WTC11 (cell line): ENCODE measurements around the gene RHBDL1. TPM values are rescaled to one million over a fixed set of nuclear protein-coding genes. Genes with fewer than 3 reads are reported as not detected.

Source experiments
- ARID4B ChIP-seq: sonication (generic); formaldehyde crosslinking; IDR thresholded peaks from 2 replicates; pipeline ENCODE4 v1.8.0; 2023; ENCODE audit warnings: missing genetic modification reagents, mild to moderate bottlenecking, borderline replicate concordance
- CBFB ChIP-seq: sonication (generic); formaldehyde crosslinking; IDR thresholded peaks from 2 replicates; pipeline ENCODE4 v1.8.1; 2022; ENCODE audit warnings: mild to moderate bottlenecking, low read depth, missing genetic modification reagents
- CREM ChIP-seq: sonication (generic); formaldehyde crosslinking; IDR thresholded peaks from 2 replicates; pipeline ENCODE4 v1.8.1; 2022; ENCODE audit warnings: mild to moderate bottlenecking, missing genetic modification reagents, moderate library complexity
- E2F4 ChIP-seq: sonication (generic); formaldehyde crosslinking; IDR thresholded peaks from 2 replicates; pipeline ENCODE4 v1.8.1; 2022; ENCODE audit warnings: low read depth, mild to moderate bottlenecking, moderate library complexity, missing genetic modification reagents, borderline replicate concordance
- E2F5 ChIP-seq: sonication (generic); formaldehyde crosslinking; IDR thresholded peaks from 2 replicates; pipeline ENCODE4 v1.8.1; 2022; ENCODE audit warnings: mild to moderate bottlenecking, moderate library complexity, missing genetic modification reagents
- FOXP4 ChIP-seq: sonication (generic); formaldehyde crosslinking; IDR thresholded peaks from 2 replicates; pipeline ENCODE4 v1.8.0; 2022; ENCODE audit warnings: mild to moderate bottlenecking, missing genetic modification reagents
- GABPB1 ChIP-seq: sonication (generic); formaldehyde crosslinking; IDR thresholded peaks from 2 replicates; pipeline ENCODE4 v1.8.1; 2023; ENCODE audit warnings: mild to moderate bottlenecking, missing genetic modification reagents
- GTF2I ChIP-seq: fragments of 250-450 bp; sonication (Bioruptor Pico); conservative IDR thresholded peaks from 2 replicates; pipeline ENCODE4 v1.4.0; 2021; ENCODE audit warnings: mild to moderate bottlenecking
- IRF1 ChIP-seq: sonication (generic); formaldehyde crosslinking; IDR thresholded peaks from 2 replicates; pipeline ENCODE4 v1.8.0; 2023; ENCODE audit warnings: missing genetic modification reagents
- JUN ChIP-seq: sonication (generic); formaldehyde crosslinking; IDR thresholded peaks from 2 replicates; pipeline ENCODE4 v1.8.0; 2023; ENCODE audit warnings: mild to moderate bottlenecking, missing genetic modification reagents
- NFYB ChIP-seq: sonication (generic); formaldehyde crosslinking; conservative IDR thresholded peaks from 2 replicates; pipeline ENCODE4 v1.8.0; 2022; ENCODE audit warnings: low read depth, missing genetic modification reagents
- NR1H2 ChIP-seq: sonication (generic); formaldehyde crosslinking; IDR thresholded peaks from 2 replicates; pipeline ENCODE4 v1.9.0; 2021; ENCODE audit warnings: mild to moderate bottlenecking, moderate library complexity, missing genetic modification reagents
- NR3C1 ChIP-seq: sonication (generic); formaldehyde crosslinking; conservative IDR thresholded peaks from 2 replicates; pipeline ENCODE4 v1.8.1; 2023; ENCODE audit warnings: low read depth, mild to moderate bottlenecking, missing genetic modification reagents
- SMAD3 ChIP-seq: sonication (generic); formaldehyde crosslinking; IDR thresholded peaks from 2 replicates; pipeline ENCODE4 v1.8.0; 2022; ENCODE audit warnings: missing genetic modification reagents, mild to moderate bottlenecking, borderline replicate concordance
- SMAD4 ChIP-seq: sonication (generic); formaldehyde crosslinking; IDR thresholded peaks from 2 replicates; pipeline ENCODE4 v1.8.0; 2022; ENCODE audit warnings: mild to moderate bottlenecking, missing genetic modification reagents
- SP1 ChIP-seq: sonication (generic); formaldehyde crosslinking; conservative IDR thresholded peaks from 2 replicates; pipeline ENCODE4 v1.8.1; 2022; ENCODE audit warnings: missing genetic modification reagents
- TCF7 ChIP-seq: sonication (generic); formaldehyde crosslinking; IDR thresholded peaks from 2 replicates; pipeline ENCODE4 v1.8.0; 2022; ENCODE audit warnings: mild to moderate bottlenecking, low read depth, missing genetic modification reagents, moderate library complexity
- TEAD1 ChIP-seq: sonication (generic); formaldehyde crosslinking; IDR thresholded peaks from 2 replicates; pipeline ENCODE4 v1.8.0; 2022; ENCODE audit warnings: mild to moderate bottlenecking, missing genetic modification reagents
- TEAD4 ChIP-seq: sonication (generic); formaldehyde crosslinking; IDR thresholded peaks from 2 replicates; pipeline ENCODE4 v1.8.0; 2022; ENCODE audit warnings: mild to moderate bottlenecking, missing genetic modification reagents
- ZMAT4 ChIP-seq: fragments of 250-450 bp; sonication (Bioruptor Pico); IDR thresholded peaks from 2 replicates; pipeline ENCODE4 v1.9.0; 2021; ENCODE audit warnings: mild to moderate bottlenecking
- ZNF396 ChIP-seq: fragments of 250-450 bp; sonication (Bioruptor Pico); IDR thresholded peaks from 2 replicates; pipeline ENCODE4 v1.8.0; 2021; ENCODE audit warnings: mild to moderate bottlenecking, moderate library complexity, borderline replicate concordance
- total RNA-seq: library from RNA; stranded (reverse); gene quantifications from 3 replicates; pipeline ENCODE4 v1.2.3, GENCODE V29; 2021
- TF ChIP-seq, protein P1 (sequence below): sonication (generic); formaldehyde crosslinking; IDR thresholded peaks from 2 replicates; pipeline ENCODE4 v1.8.0; 2023; ENCODE audit warnings: mild to moderate bottlenecking, missing genetic modification reagents
- TF ChIP-seq, protein P2 (sequence below): fragments of 250-450 bp; sonication (Bioruptor Pico); IDR thresholded peaks from 2 replicates; pipeline ENCODE4 v1.9.0; 2021; ENCODE audit warnings: moderate library complexity, mild to moderate bottlenecking, inconsistent platforms, borderline replicate concordance

RHBDL1 gene
- total RNA-seq, 1 experiment from 2014 or later: 8.2 TPM

- peak; percentile 48; the same call in 1 of the 2 replicates for TF ChIP-seq CREM
- TF ChIP-seq ARID4B: peak; percentile 83; the same call in 1 of the 2 replicates
- no peak for TF ChIP-seq TEAD4 (CRISPR knock-in tag)
- TF ChIP-seq SP1 (CRISPR knock-in tag): peak; percentile 58; the same call in 1 of the 2 replicates
- peak; percentile 49 for TF ChIP-seq FOXP4 (CRISPR knock-in tag)
- no peak for TF ChIP-seq GTF2I (CRISPR knock-in tag)
- TF ChIP-seq E2F4: no peak
- TF ChIP-seq, protein P1, sequence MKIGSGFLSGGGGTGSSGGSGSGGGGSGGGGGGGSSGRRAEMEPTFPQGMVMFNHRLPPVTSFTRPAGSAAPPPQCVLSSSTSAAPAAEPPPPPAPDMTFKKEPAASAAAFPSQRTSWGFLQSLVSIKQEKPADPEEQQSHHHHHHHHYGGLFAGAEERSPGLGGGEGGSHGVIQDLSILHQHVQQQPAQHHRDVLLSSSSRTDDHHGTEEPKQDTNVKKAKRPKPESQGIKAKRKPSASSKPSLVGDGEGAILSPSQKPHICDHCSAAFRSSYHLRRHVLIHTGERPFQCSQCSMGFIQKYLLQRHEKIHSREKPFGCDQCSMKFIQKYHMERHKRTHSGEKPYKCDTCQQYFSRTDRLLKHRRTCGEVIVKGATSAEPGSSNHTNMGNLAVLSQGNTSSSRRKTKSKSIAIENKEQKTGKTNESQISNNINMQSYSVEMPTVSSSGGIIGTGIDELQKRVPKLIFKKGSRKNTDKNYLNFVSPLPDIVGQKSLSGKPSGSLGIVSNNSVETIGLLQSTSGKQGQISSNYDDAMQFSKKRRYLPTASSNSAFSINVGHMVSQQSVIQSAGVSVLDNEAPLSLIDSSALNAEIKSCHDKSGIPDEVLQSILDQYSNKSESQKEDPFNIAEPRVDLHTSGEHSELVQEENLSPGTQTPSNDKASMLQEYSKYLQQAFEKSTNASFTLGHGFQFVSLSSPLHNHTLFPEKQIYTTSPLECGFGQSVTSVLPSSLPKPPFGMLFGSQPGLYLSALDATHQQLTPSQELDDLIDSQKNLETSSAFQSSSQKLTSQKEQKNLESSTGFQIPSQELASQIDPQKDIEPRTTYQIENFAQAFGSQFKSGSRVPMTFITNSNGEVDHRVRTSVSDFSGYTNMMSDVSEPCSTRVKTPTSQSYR (CRISPR knock-in tag): no peak
- no peak for TF ChIP-seq NR3C1 (CRISPR knock-in tag)
- TF ChIP-seq, protein P2, sequence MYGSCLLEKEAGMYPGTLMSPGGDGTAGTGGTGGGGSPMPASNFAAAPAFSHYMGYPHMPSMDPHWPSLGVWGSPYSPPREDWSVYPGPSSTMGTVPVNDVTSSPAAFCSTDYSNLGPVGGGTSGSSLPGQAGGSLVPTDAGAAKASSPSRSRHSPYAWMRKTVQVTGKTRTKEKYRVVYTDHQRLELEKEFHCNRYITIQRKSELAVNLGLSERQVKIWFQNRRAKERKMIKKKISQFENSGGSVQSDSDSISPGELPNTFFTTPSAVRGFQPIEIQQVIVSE (CRISPR knock-in tag): no peak
- no peak for TF ChIP-seq SMAD3 (CRISPR knock-in tag)
- no peak for TF ChIP-seq CBFB (CRISPR knock-in tag)
- no peak for TF ChIP-seq ZNF396 (CRISPR knock-in tag)
- peak; percentile 62; the same call in 1 of the 2 replicates for TF ChIP-seq GABPB1 (CRISPR knock-in tag)
- TF ChIP-seq JUN (CRISPR knock-in tag): 0 out of 2 replicates have a peak, but pooled peaks have one; percentile 63
- TF ChIP-seq NFYB (CRISPR knock-in tag): no peak
- TF ChIP-seq TEAD1: peak; percentile 68; the same call in 1 of the 2 replicates
- no peak for TF ChIP-seq SMAD4
- no peak for TF ChIP-seq IRF1 (CRISPR knock-in tag)
- no peak for TF ChIP-seq NR1H2 (CRISPR knock-in tag)
- TF ChIP-seq ZMAT4: no peak
- no peak; the same call in none of the 2 replicates for TF ChIP-seq E2F5 (CRISPR knock-in tag)
- TF ChIP-seq TCF7: no peak
Measured at GRCh38 chr16:636206-637080, 39.0 kb upstream of the RHBDL1 start, which contains the start of gene METTL26 (continued).
